ELF-1 (cell line): Measurements from ENCODE around the gene KIR3DL2.
"Not testable (repeated sequence)": the region's sequence is repeated elsewhere in the genome, so short reads cannot be mapped to it uniquely, and the experiment has no call there.

ENCODE experiments used
- DNase-seq: peaks from one replicate; pipeline ENCODE4 v3.0.0-alpha.2; 2016; ENCODE audit warnings: low read depth, low spot score

The KIR3DL2 gene

GRCh38 chr19:54850061-54850640, at the start of gene KIR3DL2:
KIR3DL2 (plus strand) TSS chr19:54850443; CDS start chr19:54850476, 33 bp downstream.
- DNase-seq: not testable (repeated sequence)

- DNase-seq: no peak
Measured at GRCh38 chr19:54803410-54803809, 46.8 kb upstream of the KIR3DL2 start, which contains the start of gene KIR2DL4. KIR2DL4 (plus strand) TSS chr19:54803610; CDS start chr19:54803652, 42 bp downstream.

GRCh38 chr19:54804101-54804500, 46.1 kb upstream of the KIR3DL2 start:
- no peak for DNase-seq

GRCh38 chr19:54804571-54804970, 45.7 kb upstream of the KIR3DL2 start:
- DNase-seq: no peak

GRCh38 chr19:54805665-54806515, 44.4 kb upstream of the KIR3DL2 start:
- no peak for DNase-seq

GRCh38 chr19:54806516-54806838, 43.8 kb upstream of the KIR3DL2 start:
- DNase-seq: no peak

- not testable (repeated sequence) for DNase-seq
Measured at GRCh38 chr19:54814571-54814970, 35.7 kb upstream of the KIR3DL2 start.

GRCh38 chr19:54816251-54816650, 34.0 kb upstream of the KIR3DL2 start, which contains the start of gene KIR3DL1:
KIR3DL1 (plus strand) TSS chr19:54816468.
- not testable (repeated sequence) for DNase-seq

GRCh38 chr19:54817670-54818536, 32.3 kb upstream of the KIR3DL2 start:
- no peak for DNase-seq

- DNase-seq: not testable (repeated sequence)
Measured at GRCh38 chr19:54824416-54824815, 25.8 kb upstream of the KIR3DL2 start.

- DNase-seq: not testable (repeated sequence)
Measured at GRCh38 chr19:54825326-54825725, 24.9 kb upstream of the KIR3DL2 start.

GRCh38 chr19:54828064-54828463, 22.2 kb upstream of the KIR3DL2 start:
- DNase-seq: not testable (repeated sequence)

- DNase-seq: not testable (repeated sequence)
Measured at GRCh38 chr19:54832496-54832895, 17.7 kb upstream of the KIR3DL2 start, which contains the start of gene KIR2DS4. KIR2DS4 (plus strand) TSS chr19:54832676.

GRCh38 chr19:54835126-54835525, 15.1 kb upstream of the KIR3DL2 start:
- not testable (repeated sequence) for DNase-seq

GRCh38 chr19:54837522-54837921, 12.7 kb upstream of the KIR3DL2 start:
- DNase-seq: not testable (repeated sequence)

GRCh38 chr19:54843171-54843570, 7.1 kb upstream of the KIR3DL2 start:
- DNase-seq: not testable (repeated sequence)

GRCh38 chr19:54850930-54851329, 687 bp downstream of the KIR3DL2 start:
- DNase-seq: no peak

- no peak for DNase-seq
Measured at GRCh38 chr19:54851353-54851752, 1.1 kb downstream of the KIR3DL2 start.

- not testable (repeated sequence) for DNase-seq
Measured at GRCh38 chr19:54855241-54855640, 5.0 kb downstream of the KIR3DL2 start.

- not testable (repeated sequence) for DNase-seq
Measured at GRCh38 chr19:54858476-54858875, 8.2 kb downstream of the KIR3DL2 start.

GRCh38 chr19:54859421-54859820, 9.2 kb downstream of the KIR3DL2 start:
- DNase-seq: not testable (repeated sequence)

GRCh38 chr19:54863459-54863858, 13.2 kb downstream of the KIR3DL2 start:
- not testable (repeated sequence) for DNase-seq
